H54 (cell line): ENCODE measurements around the gene IQCC.

ENCODE experiments used
- DNase-seq: peaks from one replicate; pipeline ENCODE4 v3.0.0; 2011; ENCODE audit warnings: low spot score, mixed read lengths; ENCODE audit not compliant: insufficient read length
- FAIRE-seq: peaks from 3 replicates; lab custom pipeline; 2011; peaks lifted over from hg19 to GRCh38; lab: Jason Lieb, UNC
- POLR2A ChIP-seq: IDR thresholded peaks from 2 replicates; pipeline ENCODE4 v1.6.1; 2011; ENCODE audit warnings: low read depth, mild to moderate bottlenecking, low read length

The IQCC gene

GRCh38 chr1:32184650-32185049 lies 20.8 kb upstream of the IQCC start:
- FAIRE-seq (no peak), DNase-seq (no peak)
- no peak for TF ChIP-seq POLR2A

GRCh38 chr1:32186077-32186476 lies 19.4 kb upstream of the IQCC start:
- DNase-seq (no peak), FAIRE-seq (no peak)
- TF ChIP-seq POLR2A: no peak

- DNase-seq (no peak), FAIRE-seq (no peak)
- TF ChIP-seq POLR2A: no peak
Observed at GRCh38 chr1:32186491-32186890, 19.0 kb upstream of the IQCC start.

- no peak for DNase-seq
- no peak for FAIRE-seq
- no peak for TF ChIP-seq POLR2A
Observed at GRCh38 chr1:32187850-32188249, 17.6 kb upstream of the IQCC start.

- no peak for TF ChIP-seq POLR2A
- no peak for FAIRE-seq
- no peak for DNase-seq
Observed at GRCh38 chr1:32192220-32192948, 13.1 kb upstream of the IQCC start.

GRCh38 chr1:32194984-32195383 lies 10.5 kb upstream of the IQCC start:
- DNase-seq (no peak), FAIRE-seq (no peak)
- TF ChIP-seq POLR2A: no peak

GRCh38 chr1:32195531-32195930 lies 9.9 kb upstream of the IQCC start:
- DNase-seq (no peak), FAIRE-seq (no peak)
- no peak for TF ChIP-seq POLR2A

- FAIRE-seq: no peak
- no peak for DNase-seq
- TF ChIP-seq POLR2A: no peak
Observed at GRCh38 chr1:32195972-32196823, 9.3 kb upstream of the IQCC start.

GRCh38 chr1:32197074-32197473 lies 8.4 kb upstream of the IQCC start:
- FAIRE-seq (no peak), DNase-seq (no peak)
- no peak for TF ChIP-seq POLR2A

GRCh38 chr1:32197837-32198236 lies 7.6 kb upstream of the IQCC start:
- FAIRE-seq: no peak
- DNase-seq: no peak
- TF ChIP-seq POLR2A: no peak

- no peak for TF ChIP-seq POLR2A
- FAIRE-seq (no peak), DNase-seq (no peak)
Observed at GRCh38 chr1:32198237-32199042, 7.0 kb upstream of the IQCC start.

- no peak for FAIRE-seq
- no peak for DNase-seq
- TF ChIP-seq POLR2A: no peak
Observed at GRCh38 chr1:32199043-32199716, 6.3 kb upstream of the IQCC start.

GRCh38 chr1:32199717-32200072 lies 5.8 kb upstream of the IQCC start:
- TF ChIP-seq POLR2A: no peak
- no peak for DNase-seq
- no peak for FAIRE-seq
